K562 (cell line): ENCODE data around the gene MAP3K6. TPM values are rescaled to one million over a fixed set of nuclear protein-coding genes. Genes with fewer than 3 reads are reported as not detected.

Experiments used
- ETS1 ChIP-seq: conservative IDR thresholded peaks from 2 replicates; pipeline ENCODE4 v1.6.1; 2011; ENCODE audit warnings: low read depth, mild to moderate bottlenecking, low read length; ENCODE audit not compliant: control insufficient read depth
- GTF2A2 ChIP-seq: IDR thresholded peaks from 2 replicates; pipeline ENCODE4 v1.6.1; 2016; ENCODE audit warnings: mild to moderate bottlenecking, missing genetic modification characterization, missing compliant biosample characterization
- MTA1 ChIP-seq: fragments of 450-650 bp; IDR thresholded peaks from 2 replicates; pipeline ENCODE4 v1.6.1; 2017; ENCODE audit warnings: borderline replicate concordance
- MYNN ChIP-seq, 2 experiments: sonication (generic); formaldehyde crosslinking in 1 of 2; IDR thresholded peaks; 2 replicates each; pipeline versions ENCODE4 v1.5.0 to v1.6.1; 2016 to 2020; ENCODE audit warnings: antibody characterized with exemption in 1 of 2, missing genetic modification reagents in 1 of 2
- NBN ChIP-seq: fragments of 450-650 bp; IDR thresholded peaks from 2 replicates; pipeline ENCODE4 v1.6.1; 2016; ENCODE audit warnings: low read depth, mild to moderate bottlenecking
- PHB2 ChIP-seq: fragments of 450-650 bp; IDR thresholded peaks from 2 replicates; pipeline ENCODE4 v1.6.1; 2017; ENCODE audit warnings: low read depth
- RERE ChIP-seq: sonication (generic); formaldehyde crosslinking; IDR thresholded peaks from 2 replicates; pipeline ENCODE4 v1.8.0; 2023; ENCODE audit warnings: missing genetic modification reagents, mild to moderate bottlenecking, borderline replicate concordance
- SMC3 ChIP-seq: conservative IDR thresholded peaks from 2 replicates; pipeline ENCODE4 v1.6.1; 2011; ENCODE audit warnings: low read depth, low read length, improper control_type of control experiment; ENCODE audit not compliant: insufficient read depth
- SRSF9 ChIP-seq: fragments of 200-400 bp; formaldehyde crosslinking; IDR thresholded peaks from 2 replicates; pipeline ENCODE4 v1.6.1; 2017; ENCODE audit warnings: low read depth, low read length, borderline replicate concordance
- TAF7 ChIP-seq: fragments of 450-650 bp; IDR thresholded peaks from 2 replicates; pipeline ENCODE4 v1.6.1; 2016; ENCODE audit warnings: missing genetic modification characterization, missing compliant biosample characterization
- TRIM24 ChIP-seq, 2 experiments: fragments of 450-650 bp; IDR thresholded peaks; 2 replicates each; pipeline ENCODE4 v1.6.1; 2016
- ZBTB7A ChIP-seq: IDR thresholded peaks from 2 replicates; pipeline ENCODE4 v1.6.1; 2011; ENCODE audit warnings: low read depth, mild to moderate bottlenecking, low read length, moderate library complexity, borderline replicate concordance; ENCODE audit not compliant: control insufficient read depth
- ZBTB9 ChIP-seq: fragments of 450-650 bp; formaldehyde crosslinking; IDR thresholded peaks from 2 replicates; pipeline ENCODE4 v1.4.0; 2020; ENCODE audit warnings: mild to moderate bottlenecking, moderate library complexity
- ZNF124 ChIP-seq: sonication (generic); formaldehyde crosslinking; IDR thresholded peaks from 2 replicates; pipeline ENCODE4 v1.8.1; 2022; ENCODE audit warnings: missing genetic modification reagents
- ZNF133 ChIP-seq: fragments of 250-450 bp; sonication (Bioruptor Pico); IDR thresholded peaks from 2 replicates; pipeline ENCODE4 v1.4.0; 2020; ENCODE audit warnings: mild to moderate bottlenecking
- ZNF165 ChIP-seq: fragments of 250-450 bp; sonication (Bioruptor Pico); IDR thresholded peaks from 2 replicates; pipeline ENCODE4 v1.4.0; 2020; ENCODE audit warnings: borderline replicate concordance
- ZNF398 ChIP-seq: fragments of 250-450 bp; sonication (Bioruptor Pico); IDR thresholded peaks from 2 replicates; pipeline ENCODE4 v1.8.0; 2021; ENCODE audit warnings: moderate library complexity, mild to moderate bottlenecking, inconsistent platforms
- ZNF644 ChIP-seq: fragments of 200-800 bp; sonication (Bioruptor generic); IDR thresholded peaks from 2 replicates; pipeline ENCODE4 v1.6.1; 2016; ENCODE audit warnings: low read depth, missing genetic modification characterization, missing compliant biosample characterization
- ZNF717 ChIP-seq: fragments of 250-450 bp; sonication (Bioruptor Pico); IDR thresholded peaks from 2 replicates; pipeline ENCODE4 v1.5.0; 2021
- polyA plus RNA-seq, 8 experiments: library from polyadenylated mRNA; depleted of rRNA in 4 of 8; stranded (reverse) in 5 of 8; unstranded in 3 of 8; fragments of >200 nt; fragmentation: Nextera tagmentation in 2 of 8; fragmentation: Illumina TruSeq in 1 of 8; extraction: Ambion mirVana in 2 of 8; extraction: Trizol in 1 of 8; gene quantifications; 2 replicates each; pipeline versions ENCODE4 v1.2.1 to v1.2.3, GENCODE V29; 2011 to 2014; ENCODE audit warnings: inconsistent platforms in 1 of 8, missing spikeins in 1 of 8
- total RNA-seq, 7 experiments: library from RNA; depleted of rRNA in 6 of 7; stranded (reverse); fragments of >200 nt in 6 of 7; fragmentation: Illumina TruSeq in 2 of 7; extraction: Trizol in 2 of 7; gene quantifications; 2 replicates each; pipeline versions ENCODE4 v1.2.1 to v1.2.3, GENCODE V29; 2011 to 2021; ENCODE audit warnings: low replicate concordance in 1 of 7

The MAP3K6 gene
- total and polyA plus RNA-seq, 9 of the 15 experiments (the other 6 are each of a cell fraction or from before 2014, with no cell fraction given), result 0.99 to 21.9 (median 7.0) TPM

GRCh38 chr1:27392096-27392777, 25.5 kb upstream of the MAP3K6 start, which contains the start of gene GPR3 (continued):
- TF ChIP-seq GTF2A2 (tag) (no peak), ZNF644 (no peak), ZNF717 (CRISPR knock-in tag) (no peak), TRIM24 (IDR thresholded peaks at IDR 0.05) (peak; percentile 50 to 66), ZNF398 (no peak), NBN (peak; percentile 69), ZBTB7A (peak; percentile 99), RERE (CRISPR knock-in tag) (peak; percentile 12; the same call in 1 of the 2 replicates), SRSF9 (no peak), MYNN (IDR thresholded peaks at IDR 0.05) (no peak), MYNN (CRISPR knock-in tag; IDR thresholded peaks at IDR 0.05) (no peak), ZBTB9 (CRISPR knock-in tag) (no peak), ETS1 (no peak), PHB2 (peak; percentile 51; the same call in 1 of the 2 replicates), ZNF133 (CRISPR knock-in tag) (no peak), SMC3 (peak; percentile 75), ZNF124 (0 out of 2 replicates have a peak, but pooled peaks have one; percentile 61), TAF7 (tag) (no peak), MTA1 (peak; percentile 80), ZNF165 (CRISPR knock-in tag) (no peak)
